GM19463 (cell line): ENCODE measurements around the gene FZR1.
"Not testable (repeated sequence)": the region's sequence is repeated elsewhere in the genome, so short reads cannot be mapped to it uniquely, and the experiment has no call there.

Source experiments
- ATAC-seq: cut with Tn5 transposase; IDR thresholded peaks from one replicate; pipeline ENCODE4 v1.9.1; 2021; ENCODE audit warnings: mild to moderate bottlenecking, moderate library complexity; ENCODE audit not compliant: unreplicated experiment

FZR1 gene

DNA sequence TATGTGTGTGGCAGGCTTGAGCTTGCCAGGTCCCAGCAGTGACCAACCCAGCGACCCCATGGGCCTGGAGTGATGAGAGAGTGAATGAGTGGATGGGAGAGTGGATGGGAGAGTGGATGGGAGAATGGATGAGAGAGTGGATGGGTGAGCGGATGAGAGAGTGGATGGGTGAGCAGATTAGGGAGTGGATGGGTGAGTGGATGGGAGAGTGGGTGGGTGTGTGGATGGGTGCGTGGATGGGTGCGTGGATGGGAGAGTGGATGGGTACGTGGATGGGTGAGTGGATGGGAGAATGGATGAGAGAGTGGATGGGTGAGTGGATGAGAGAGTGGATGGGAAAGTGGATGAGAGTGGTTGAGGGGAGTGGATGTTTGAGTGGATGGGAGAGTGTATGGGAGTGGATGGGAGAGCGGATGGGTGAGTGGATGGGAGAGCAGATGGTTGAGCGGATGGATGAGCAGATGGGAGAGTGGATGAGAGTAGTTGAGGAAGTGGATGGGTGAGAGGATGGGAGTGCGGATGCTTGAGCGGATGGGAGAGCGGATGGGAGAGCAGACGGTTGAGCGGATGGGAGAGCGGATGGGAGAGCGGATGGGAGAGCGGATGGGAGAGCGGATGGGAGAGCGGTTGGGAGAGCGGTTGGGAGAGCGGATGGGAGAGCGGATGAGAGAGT, 22.6 kb downstream of the FZR1 start:
- no peak for ATAC-seq

DNA sequence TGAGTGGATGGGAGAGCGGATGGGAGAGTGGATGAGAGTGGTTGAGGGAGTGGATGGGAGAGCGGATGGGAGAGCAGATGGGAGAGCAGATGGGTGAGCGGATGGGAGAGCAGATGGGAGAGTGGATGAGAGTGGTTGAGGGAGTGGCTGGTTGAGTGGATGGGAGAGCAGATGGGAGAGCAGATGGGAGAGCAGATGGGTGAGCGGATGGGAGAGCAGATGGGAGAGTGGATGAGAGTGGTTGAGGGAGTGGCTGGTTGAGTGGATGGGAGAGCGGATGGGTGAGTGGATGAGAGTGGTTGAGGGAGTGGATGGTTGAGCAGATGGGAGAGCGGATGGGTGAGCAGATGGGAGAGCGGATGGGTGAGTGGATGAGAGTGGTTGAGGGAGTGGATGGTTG, 23.2 kb downstream of the FZR1 start:
- not testable (repeated sequence) for ATAC-seq

DNA sequence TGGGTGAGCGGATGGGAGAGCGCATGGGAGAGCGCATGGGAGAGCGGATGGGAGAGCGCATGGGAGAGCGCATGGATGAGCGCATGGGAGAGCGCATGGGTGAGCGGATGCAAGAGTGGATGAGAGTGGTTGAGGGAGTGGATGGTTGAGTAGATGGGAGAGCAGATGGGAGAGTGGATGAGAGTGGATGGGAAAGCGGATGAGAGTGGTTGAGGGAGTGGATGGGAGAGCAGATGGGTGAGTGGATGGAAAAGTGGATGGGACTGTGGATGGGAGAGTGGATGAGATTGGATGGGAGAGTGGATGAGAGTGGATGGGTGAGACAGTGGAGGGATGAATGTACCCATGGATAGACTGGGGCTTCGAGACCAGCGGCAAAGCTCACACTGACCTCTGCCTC, 24.3 kb downstream of the FZR1 start:
- no peak for ATAC-seq

DNA sequence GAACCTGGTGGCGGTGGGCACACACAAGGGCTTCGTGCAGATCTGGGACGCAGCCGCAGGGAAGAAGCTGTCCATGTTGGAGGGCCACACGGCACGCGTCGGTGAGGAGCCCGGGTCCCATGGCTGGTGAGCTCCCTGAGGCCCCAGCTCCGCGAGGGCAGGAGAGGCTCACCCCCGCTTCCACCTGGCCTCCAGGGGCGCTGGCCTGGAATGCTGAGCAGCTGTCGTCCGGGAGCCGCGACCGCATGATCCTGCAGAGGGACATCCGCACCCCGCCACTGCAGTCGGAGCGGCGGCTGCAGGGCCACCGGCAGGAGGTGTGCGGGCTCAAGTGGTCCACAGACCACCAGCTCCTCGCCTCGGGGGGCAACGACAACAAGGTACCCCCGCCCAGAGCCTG, 25.6 kb downstream of the FZR1 start:
- ATAC-seq, result no peak

DNA sequence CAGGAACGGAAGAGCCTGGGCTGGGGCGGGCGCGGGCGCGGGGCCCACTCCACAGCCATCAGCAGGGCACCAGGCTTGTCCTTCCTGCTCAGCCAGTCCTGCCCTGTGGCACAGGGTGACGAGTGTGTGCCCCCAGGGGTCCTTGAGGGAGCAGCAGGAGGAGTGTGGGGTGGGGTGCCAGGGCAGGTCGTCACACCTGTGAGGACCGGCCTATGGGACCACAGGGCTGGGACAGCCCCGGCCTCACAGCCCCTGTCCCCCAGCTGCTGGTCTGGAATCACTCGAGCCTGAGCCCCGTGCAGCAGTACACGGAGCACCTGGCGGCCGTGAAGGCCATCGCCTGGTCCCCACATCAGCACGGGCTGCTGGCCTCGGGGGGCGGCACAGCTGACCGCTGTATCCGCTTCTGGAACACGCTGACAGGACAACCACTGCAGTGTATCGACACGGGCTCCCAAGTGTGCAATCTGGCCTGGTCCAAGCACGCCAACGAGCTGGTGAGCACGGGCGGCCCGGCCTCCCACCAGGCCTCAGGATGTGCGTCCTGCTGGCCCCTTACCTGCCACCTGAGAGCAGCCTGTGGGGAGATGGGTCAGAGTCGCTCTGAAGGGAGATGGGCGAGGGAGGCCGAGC, 26.2 kb downstream of the FZR1 start:
- ATAC-seq, result no peak

DNA sequence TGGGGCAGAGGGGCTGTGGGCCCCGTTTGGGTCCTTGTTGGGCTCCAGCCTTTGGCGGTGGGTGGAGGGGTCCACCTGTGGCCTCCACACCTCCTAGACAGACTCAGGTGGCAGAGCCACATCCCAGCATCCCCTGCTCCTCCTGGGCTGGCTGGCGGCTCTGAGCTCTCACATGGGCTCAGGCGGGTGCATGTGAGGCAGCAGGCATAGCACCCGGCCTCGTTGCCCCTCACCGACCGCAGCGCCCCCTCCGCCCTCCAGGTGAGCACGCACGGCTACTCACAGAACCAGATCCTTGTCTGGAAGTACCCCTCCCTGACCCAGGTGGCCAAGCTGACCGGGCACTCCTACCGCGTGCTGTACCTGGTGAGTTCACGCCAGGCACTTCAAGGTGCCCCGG, 26.9 kb downstream of the FZR1 start:
- no peak for ATAC-seq

DNA sequence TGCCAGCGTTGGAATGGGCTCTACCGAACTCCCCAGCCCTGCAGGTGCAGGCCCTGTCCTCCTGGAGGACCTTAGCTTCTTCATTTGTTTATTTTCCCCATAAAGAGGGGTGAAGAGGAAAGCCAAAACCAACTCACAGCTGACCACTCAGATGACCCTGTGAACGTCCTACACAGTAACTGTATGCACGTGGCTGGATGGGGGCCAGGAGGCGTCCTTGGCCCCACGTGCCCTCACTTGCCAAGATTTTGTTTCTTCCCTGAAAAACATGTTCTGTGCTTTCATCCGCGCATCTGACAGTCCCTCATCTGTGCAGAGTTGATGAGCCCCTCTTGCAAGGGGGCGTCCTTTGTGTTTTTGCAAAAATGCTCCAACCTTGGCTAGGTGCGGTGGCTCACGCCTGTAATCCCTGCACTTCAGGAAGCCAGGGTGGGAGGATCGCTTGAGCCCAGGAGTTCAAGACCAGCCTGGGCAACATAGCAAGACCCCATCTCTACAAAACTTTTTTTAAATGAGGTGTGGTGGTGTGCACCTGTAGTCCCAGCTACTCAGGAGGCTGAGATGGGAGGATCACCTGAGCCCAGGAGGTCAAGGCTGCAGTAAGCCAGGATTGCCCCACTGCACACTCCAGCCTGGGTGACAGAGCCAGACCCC, 27.6 kb downstream of the FZR1 start:
- ATAC-seq, result no peak

DNA sequence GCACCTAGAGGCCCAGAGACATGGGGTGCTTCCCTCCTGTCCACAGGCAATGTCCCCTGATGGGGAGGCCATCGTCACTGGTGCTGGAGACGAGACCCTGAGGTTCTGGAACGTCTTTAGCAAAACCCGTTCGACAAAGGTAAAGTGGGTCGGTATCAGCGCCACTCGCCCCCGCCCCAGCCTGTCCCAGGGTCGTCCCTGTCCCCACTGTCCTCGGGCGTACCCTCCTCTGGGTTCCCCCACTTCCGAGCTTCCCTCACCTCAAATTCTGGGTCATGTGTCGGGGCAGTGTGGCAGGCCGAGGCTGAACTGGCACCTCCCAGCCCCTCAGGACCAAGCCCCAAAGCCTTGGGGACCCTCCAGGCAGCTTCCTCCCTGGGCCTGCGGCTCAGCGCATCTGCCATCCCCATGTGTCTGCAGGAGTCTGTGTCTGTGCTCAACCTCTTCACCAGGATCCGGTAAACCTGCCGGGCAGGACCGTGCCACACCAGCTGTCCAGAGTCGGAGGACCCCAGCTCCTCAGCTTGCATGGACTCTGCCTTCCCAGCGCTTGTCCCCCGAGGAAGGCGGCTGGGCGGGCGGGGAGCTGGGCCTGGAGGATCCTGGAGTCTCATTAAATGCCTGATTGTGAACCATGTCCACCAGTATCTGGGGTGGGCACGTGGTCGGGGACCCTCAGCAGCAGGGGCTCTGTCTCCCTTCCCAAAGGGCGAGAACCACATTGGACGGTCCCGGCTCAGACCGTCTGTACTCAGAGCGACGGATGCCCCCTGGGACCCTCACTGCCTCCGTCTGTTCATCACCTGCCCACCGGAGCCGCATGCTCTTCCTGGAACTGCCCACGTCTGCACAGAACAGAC, 28.5 kb downstream of the FZR1 start:
- no peak for ATAC-seq

DNA sequence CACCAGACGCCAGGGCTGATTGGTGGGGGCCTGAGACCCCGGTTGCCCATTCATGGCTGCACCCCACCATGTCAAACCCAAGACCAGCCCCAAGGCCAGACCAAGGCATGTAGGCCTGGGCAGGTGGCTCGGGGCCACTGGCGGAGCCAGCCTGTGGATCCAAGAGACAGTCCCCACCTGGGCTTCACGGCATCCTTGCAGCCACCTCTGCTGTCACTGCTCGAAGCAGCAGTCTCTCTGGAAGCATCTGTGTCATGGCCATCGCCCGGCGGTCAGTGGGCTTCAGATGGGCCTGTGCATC, 29.1 kb downstream of the FZR1 start:
- no peak for ATAC-seq

DNA sequence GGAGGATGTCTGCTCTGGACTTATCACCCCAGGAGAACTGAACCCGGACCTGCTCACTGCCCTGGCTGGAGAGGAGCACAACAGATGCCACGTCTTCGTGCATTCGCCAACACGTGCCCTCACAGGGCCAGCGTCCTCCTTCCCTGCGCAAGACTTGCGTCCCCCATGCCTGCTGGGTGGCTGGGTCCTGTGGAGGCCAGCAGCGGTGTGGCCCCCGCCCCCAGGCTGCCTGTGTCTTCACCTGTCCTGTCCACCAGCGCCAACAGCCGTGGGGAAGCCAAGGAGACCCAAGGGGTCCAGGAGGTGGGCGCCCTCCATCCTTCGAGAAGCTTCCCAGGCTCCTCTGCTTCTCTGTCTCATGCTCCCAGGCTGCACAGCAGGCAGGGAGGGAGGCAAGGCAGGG, 29.5 kb downstream of the FZR1 start:
- no peak for ATAC-seq

DNA sequence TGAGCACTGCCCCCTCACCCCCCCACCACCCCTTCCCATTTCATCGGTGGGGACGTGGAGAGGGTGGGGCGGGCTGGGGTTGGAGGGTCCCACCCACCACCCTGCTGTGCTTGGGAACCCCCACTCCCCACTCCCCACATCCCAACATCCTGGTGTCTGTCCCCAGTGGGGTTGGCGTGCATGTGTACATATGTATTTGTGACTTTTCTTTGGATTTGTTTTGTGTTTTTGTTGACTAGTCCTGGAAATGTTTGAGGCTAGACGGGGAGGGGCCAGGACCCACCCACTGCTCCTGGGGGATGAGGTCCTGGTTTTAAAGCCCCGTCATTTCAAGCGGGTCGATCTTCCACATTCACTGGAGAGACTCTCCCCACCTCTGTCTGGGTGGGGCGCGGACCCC, 29.9 kb downstream of the FZR1 start:
- no peak for ATAC-seq

DNA sequence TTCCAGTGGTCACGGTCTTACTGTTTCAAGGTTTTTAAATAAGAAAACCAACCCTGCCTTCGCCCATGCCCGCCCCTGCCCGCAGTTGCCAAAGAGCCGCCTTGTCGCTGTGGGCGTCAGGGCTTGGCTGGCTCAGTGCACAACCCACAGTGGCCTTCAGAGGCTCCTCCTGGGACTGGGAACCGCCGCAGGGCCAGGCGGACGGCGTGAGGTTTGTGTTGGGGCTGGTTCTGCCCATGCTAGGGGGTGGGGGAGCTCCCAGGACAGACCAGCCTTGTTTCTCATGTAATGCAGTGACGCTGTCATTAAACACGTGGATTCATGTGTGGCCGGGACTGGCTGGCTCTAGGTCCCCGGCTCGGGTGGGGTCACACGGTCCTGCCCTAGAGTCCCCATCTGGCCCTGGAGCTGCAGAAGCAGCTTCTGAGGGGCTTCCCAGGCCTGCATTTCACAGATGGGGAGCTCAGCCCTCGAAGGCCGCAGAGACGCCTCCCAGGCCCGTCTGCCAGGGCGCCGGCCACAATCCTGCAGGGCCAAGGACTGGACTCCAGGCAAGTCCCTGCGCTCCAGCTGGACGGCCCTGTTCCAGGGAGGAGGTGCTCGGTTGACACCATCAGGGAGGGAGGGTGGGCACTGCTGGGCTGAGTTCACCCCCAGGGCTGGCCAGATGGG, 30.5 kb downstream of the FZR1 start:
- ATAC-seq, result no peak

DNA sequence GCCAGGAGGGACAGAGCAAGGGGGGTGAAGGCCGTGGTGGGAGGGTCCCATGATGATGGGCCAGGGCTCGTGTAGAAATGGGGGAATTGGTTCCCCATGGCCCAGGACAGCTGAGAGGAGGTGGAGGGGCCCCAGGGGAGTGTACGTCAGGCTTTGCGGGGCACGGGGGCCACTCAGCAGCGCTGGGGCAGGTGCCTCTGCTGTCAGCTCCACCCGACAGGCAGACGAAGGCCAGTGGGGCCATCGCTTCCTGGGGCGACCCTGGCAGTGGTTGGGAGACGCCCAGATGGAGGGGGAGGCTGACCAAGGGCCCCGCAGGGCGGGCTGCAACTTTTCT, 31.0 kb downstream of the FZR1 start:
- no peak for ATAC-seq

DNA sequence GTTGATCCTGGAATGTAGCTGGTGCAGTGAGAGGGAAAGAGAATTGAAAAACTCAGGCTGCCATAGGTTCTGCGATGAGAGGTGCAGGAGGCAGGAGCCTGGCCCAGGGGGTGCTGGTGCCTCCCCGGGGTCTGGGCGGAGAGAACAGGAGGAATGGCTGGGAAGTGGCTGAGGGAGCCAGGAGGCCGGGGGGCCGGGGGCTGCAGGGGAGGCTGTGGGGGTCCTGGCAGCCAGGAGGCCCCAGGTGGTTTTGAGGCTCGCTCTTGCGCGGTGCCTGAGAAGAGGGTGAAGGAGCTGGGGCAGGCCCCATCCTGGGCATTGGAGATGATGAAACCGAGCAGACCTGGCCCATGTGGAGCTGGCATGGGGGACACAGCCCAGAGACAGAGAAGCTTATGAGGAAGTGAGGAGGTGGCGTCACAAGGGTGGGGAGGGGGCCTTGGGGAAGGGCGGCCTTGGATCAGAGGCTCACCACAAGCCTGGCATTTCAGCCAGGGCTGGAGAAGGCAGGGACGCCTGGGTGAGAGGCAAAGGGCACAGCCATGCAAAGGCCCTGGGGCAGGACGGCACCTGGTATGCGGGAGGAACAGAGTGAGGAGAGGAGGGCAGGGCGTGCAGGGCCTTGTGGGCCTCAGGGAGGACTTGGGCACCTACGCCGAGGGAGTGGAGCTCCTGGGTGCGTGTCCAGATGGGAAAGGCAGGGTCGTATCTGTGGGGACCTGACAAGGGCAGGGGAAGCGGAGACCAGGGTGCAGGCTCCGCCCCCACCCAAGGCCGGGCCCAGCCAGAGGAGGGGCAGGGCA, 31.5 kb downstream of the FZR1 start:
- ATAC-seq, result no peak

DNA sequence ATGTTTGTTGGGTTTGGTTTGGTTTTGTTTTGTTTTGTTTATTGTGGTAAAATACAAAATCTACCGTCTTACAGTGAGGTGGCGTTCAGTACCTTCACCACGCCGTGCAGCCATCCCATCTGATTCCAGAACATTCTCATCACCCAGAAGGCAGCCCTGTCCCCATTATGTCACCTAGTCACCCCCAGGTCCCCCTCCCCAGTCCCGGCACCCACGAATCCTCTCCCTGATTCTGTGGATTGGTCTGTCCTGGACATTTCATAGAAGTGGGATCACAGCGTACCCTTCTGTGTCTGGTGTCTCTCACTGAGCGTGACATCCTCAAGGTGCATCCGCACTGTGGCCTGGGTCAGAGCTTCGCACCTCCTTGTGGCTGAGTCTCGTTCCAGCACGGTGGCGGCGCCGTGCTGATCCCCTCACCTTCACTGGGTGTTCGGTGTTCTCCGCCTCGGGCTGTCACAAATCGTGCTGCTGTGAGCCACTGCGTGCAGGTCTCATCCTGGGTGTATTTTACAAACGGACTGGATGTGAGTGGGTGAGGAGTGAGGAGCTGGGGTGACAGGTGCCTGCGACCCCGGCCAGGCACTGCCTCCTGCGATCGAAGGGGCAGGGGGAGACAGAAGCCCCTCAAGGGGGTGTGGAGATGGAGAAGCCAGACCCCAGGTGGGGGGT, 32.3 kb downstream of the FZR1 start:
- no peak for ATAC-seq

DNA sequence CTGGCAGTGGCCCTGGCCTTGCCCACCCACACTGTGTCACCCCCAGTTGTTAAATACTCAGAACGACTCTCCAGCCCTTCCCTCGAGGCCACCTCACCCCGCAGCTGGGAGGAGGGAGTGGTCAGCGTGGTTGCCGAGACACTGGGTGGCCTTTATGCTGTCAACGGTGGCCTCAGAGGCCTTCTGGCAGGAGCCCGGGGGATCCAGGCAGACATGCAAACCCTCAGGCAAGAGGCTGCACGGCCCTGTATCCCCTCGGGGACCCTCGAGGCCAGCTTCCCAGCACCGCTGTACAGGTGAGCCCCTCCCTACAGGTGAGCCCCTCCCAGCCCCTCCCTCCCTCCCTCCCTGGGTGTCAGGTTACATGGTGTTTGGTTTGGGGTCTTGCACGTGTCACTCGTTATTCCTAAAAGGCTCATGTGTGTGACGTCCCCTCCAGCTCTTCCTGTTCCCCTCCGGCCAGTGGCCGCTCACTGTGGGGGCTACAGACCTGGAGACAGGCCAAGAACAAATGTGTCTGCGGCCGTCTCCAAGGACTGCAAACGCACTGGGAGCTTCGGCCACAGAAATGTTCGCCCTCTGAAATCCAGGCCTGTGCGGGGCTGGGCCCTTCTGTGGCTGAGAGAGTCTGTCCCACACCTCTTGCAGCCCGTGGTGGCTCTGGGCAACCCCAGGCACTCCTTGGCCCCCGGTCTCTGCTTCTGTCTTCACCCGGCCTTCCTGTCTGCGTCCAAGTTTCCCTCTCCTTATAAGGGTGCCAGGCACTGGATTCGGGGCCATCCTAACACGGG, 33.0 kb downstream of the FZR1 start, which contains the start of gene TEKTIP1:
TEKTIP1 (plus strand) TSS at position 210 of the 791 bp plus-strand sequence; CDS start at position 214, 4 bp downstream.
- no peak for ATAC-seq

DNA sequence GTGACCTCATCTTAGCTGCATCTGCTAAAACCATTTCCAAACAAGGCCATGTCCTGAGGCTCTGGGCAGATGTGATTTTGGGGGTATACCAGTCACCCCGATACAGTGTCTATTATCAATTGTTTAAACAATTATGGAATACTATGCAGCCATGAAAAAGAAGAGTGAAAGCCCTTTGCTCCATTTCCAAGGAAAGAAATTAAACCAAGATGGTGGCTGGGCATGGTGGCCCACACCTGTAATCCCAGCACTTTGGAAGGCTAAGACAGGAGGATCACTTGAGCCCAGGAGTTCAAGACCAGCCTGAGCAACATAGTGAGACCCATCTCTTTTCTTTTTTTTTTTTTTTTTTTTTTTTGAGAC, 33.6 kb downstream of the FZR1 start:
- ATAC-seq, result no peak

DNA sequence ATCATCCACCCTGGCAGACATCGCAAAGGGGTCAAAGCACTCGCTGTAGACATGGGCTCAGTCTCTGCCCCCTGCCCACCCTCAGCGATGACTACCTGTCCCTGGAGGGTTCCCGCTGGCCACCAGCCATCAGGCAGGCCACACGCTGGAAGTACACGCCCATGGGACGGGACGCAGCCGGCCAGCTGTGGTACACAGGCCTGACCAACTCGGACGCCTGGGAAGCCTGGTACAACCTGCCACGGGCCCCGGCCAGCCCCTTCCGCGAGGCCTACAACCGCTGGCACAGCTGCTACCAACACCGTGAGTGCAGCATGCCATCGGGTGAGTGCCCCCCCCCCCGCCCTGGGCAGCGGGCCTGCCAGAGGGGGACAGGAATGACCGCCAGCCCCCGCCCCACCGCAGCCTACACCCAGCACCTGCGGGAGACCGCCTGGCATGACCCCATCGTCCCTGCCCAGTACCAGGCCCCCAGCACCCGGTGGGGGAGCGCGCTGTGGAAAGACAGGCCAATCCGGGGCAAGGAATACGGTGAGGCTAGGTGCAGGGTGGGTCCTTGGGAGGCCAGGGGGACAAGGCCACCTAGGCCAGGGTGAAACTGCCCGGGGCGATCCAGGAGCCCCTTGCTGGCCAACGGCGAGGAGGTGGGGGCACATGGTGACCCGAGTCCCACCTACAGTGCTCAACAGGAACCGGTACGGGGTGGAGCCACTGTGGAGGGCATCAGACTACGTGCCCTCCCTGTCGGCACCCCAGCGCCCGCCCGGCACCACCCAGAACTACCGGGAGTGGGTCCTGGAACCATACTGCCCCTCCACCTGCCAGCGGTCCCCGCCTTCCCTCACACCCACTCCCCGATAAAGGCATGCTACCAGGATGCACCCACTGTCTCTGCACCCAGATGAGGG, 37.3 kb downstream of the FZR1 start:
- ATAC-seq, result no peak
